B cell (primary cell): ENCODE data around the gene GSE1. TPM values are rescaled to one million over a fixed set of nuclear protein-coding genes. Genes with fewer than 3 reads are reported as not detected.

ENCODE experiments used
- ATAC-seq: fragments of 200-7000 bp; cut with Tn5 transposase; one replicate; pipeline ENCODE4 v1.10.0; 2021; ENCODE audit warnings: low read depth, mild to moderate bottlenecking, moderate number of reproducible peaks, moderate library complexity
- CTCF ChIA-PET: fragments of 350-600 bp; sonication (Branson Sonifier 250); formaldehyde crosslinking; loops from one replicate; lab custom pipeline; 2021; ENCODE audit warnings: antibody characterized with exemption, inconsistent platforms; lab: Charles Lee
- POLR2A ChIA-PET: fragments of 350-600 bp; sonication (Branson Sonifier 250); formaldehyde crosslinking; loops from one replicate; lab custom pipeline; 2021; ENCODE audit warnings: antibody characterized with exemption; lab: Charles Lee
- DNase-seq: peaks from one replicate; pipeline ENCODE4 v3.0.0; 2013
- H2AFZ ChIP-seq: 2 replicates; pipeline ENCODE4 v1.6.1; 2012; ENCODE audit warnings: mild to moderate bottlenecking, low read depth, low read length; ENCODE audit not compliant: insufficient read depth, poor library complexity, severe bottlenecking
- H3K27ac ChIP-seq, 2 donors: 1 replicate in 1 of 2; 2 replicates in 1 of 2; pipeline ENCODE4 v1.5.1; 2012 to 2013; ENCODE audit warnings: low read length in 2 of 2, mild to moderate bottlenecking in 2 of 2, moderate library complexity in 1 of 2
- H3K27me3 ChIP-seq, 4 experiments: fragments of 200-600 bp in 1 of 4; sonication (generic) in 1 of 4; replicated peaks in 1 of 4; 1 replicate in 2 of 4; 2 replicates in 2 of 4; pipeline versions ENCODE4 v1.6.1 to v1.7.0; 2013 to 2016; ENCODE audit warnings: low read length in 3 of 4, mild to moderate bottlenecking in 2 of 4, mixed read lengths in 1 of 4, moderate library complexity in 1 of 4; ENCODE audit not compliant: insufficient read depth in 4 of 4, control insufficient read depth in 3 of 4; ENCODE audit errors: control extremely low read depth in 1 of 4
- H3K36me3 ChIP-seq, 2 experiments: replicated peaks in 1 of 2; 1 replicate in 1 of 2; 2 replicates in 1 of 2; pipeline versions ENCODE4 v1.6.1 to v1.7.1; 2013; ENCODE audit warnings: low read length in 1 of 2; ENCODE audit not compliant: insufficient read depth in 2 of 2, control insufficient read depth in 1 of 2; ENCODE audit errors: control extremely low read depth in 1 of 2, extremely low read depth in 1 of 2
- H3K4me1 ChIP-seq, 2 donors: fragments of 200-600 bp in 1 of 2; sonication (generic) in 1 of 2; 1 replicate in 1 of 2; 2 replicates in 1 of 2; pipeline versions ENCODE4 v1.5.1 to v1.6.1; 2013 to 2017; ENCODE audit warnings: low read length in 2 of 2; ENCODE audit not compliant: control insufficient read depth in 2 of 2, insufficient read depth in 2 of 2
- H3K4me2 ChIP-seq: replicated peaks from 2 replicates; pipeline ENCODE3; 2012; ENCODE audit warnings: mild to moderate bottlenecking, low read depth, low read length; ENCODE audit not compliant: poor library complexity, severe bottlenecking
- H3K4me3 ChIP-seq, 5 experiments: fragments of 200-600 bp in 1 of 5; sonication (generic) in 1 of 5; 1 replicate in 3 of 5; 2 replicates in 2 of 5; pipeline versions ENCODE4 v1.5.1 to v1.7.0; 2011 to 2016; ENCODE audit warnings: low read length in 4 of 5, mild to moderate bottlenecking in 4 of 5, low read depth in 2 of 5, control low read depth in 1 of 5, moderate library complexity in 1 of 5; ENCODE audit not compliant: insufficient read depth in 1 of 5; ENCODE audit errors: control extremely low read depth in 1 of 5, extremely low read depth in 1 of 5
- H3K79me2 ChIP-seq: fragments of 200-600 bp; sonication (generic); one replicate; pipeline ENCODE4 v1.6.0; 2016; ENCODE audit warnings: low read length; ENCODE audit not compliant: control insufficient read depth, insufficient read depth
- H3K9ac ChIP-seq: fragments of 200-600 bp; sonication (generic); 2 replicates; pipeline ENCODE4 v1.6.1; 2017; ENCODE audit warnings: mild to moderate bottlenecking, low read length, moderate library complexity
- H3K9me3 ChIP-seq, 3 donors: one replicate each; pipeline versions ENCODE4 v1.6.1 to v1.7.1; 2013; ENCODE audit warnings: low read length in 2 of 3; ENCODE audit not compliant: control insufficient read depth in 2 of 3, insufficient read depth in 1 of 3; ENCODE audit errors: control extremely low read depth in 1 of 3
- H4K20me1 ChIP-seq: 2 replicates; pipeline ENCODE4 v1.6.0; 2012; ENCODE audit warnings: mild to moderate bottlenecking, low read length; ENCODE audit not compliant: insufficient read depth, control insufficient read depth, poor library complexity, severe bottlenecking
- H3K27ac Mint-ChIP-seq: one replicate; pipeline ENCODE4 v1.8.0; 2021; ENCODE audit warnings: mixed read lengths
- H3K27me3 Mint-ChIP-seq: one replicate; pipeline ENCODE4 v1.8.0; 2021; ENCODE audit warnings: mixed read lengths
- H3K4me1 Mint-ChIP-seq: one replicate; pipeline ENCODE4 v1.8.0; 2021; ENCODE audit warnings: mixed read lengths
- H3K4me3 Mint-ChIP-seq: one replicate; pipeline ENCODE4 v1.8.0; 2021; ENCODE audit warnings: mixed read lengths
- H3K9me3 Mint-ChIP-seq: one replicate; pipeline ENCODE4 v1.8.0; 2022; ENCODE audit warnings: mixed read lengths; ENCODE audit not compliant: insufficient read depth
- CTCF ChIP-seq: fragments of 200-600 bp; IDR thresholded peaks from one replicate; pipeline ENCODE4 v1.8.0; 2022; ENCODE audit warnings: antibody characterized with exemption, mild to moderate bottlenecking
- EZH2 ChIP-seq: IDR thresholded peaks from 2 replicates; pipeline ENCODE4 v1.6.1; 2012; ENCODE audit warnings: borderline replicate concordance, low read depth, mild to moderate bottlenecking, moderate library complexity, low read length; ENCODE audit not compliant: insufficient read depth, poor library complexity, severe bottlenecking
- WGBS: methylation state at CpG from one replicate; pipeline ENCODE4 v1.1.5; 2013; ENCODE audit warnings: missing lambda C conversion rate; ENCODE audit not compliant: insufficient coverage; 5-methylcytosine and 5-hydroxymethylcytosine counted together
- intact Hi-C: fragments of 100-400 bp; cut with micrococcal nuclease; formaldehyde crosslinking; loops from one replicate; pipeline ENCODE4 v1.10.0; 2022
- polyA plus RNA-seq: library from polyadenylated mRNA; depleted of rRNA; stranded (reverse); fragments of >200 nt; gene quantifications from 2 replicates; pipeline ENCODE4 v1.2.3, GENCODE V29; 2012
- total RNA-seq, 2 donors: library from RNA; stranded (reverse); fragments of 120-200 nt in 1 of 2; gene quantifications; 1 replicate in 1 of 2; 2 replicates in 1 of 2; pipeline versions ENCODE4 v1.2.3 to v1.2.4, GENCODE V29; 2013 to 2022

Gene GSE1
- total and polyA plus RNA-seq, 2 donors (not counting 1 experiment from before 2014, with no cell fraction given): 57.3 to 76.1 TPM

GRCh38 chr16:85571813-85572619, 41.1 kb upstream of the GSE1 start:
- peaks cover 0 to 6% of the 10 kb centered on the region in 2 experiments for H3K36me3 ChIP-seq
- CTCF ChIA-PET: interaction anchor here (1.5 kb wide), 1 partner anchor 150 kb away, joined by 3 read pairs; no protein-coding TSS in a partner anchor
- peak; percentile 48 for ATAC-seq
- peaks cover 43 to 46% of the 10 kb centered on the region in 2 donors for H3K4me1 ChIP-seq
- POLR2A ChIA-PET: interaction anchor here (0.5 to 1.0 kb wide), 2 partner anchors 15 to 636 kb away, joined by 3 to 11 read pairs; no protein-coding TSS in a partner anchor
- H3K79me2 ChIP-seq: peaks cover 100% of the 10 kb centered on the region
- H3K27ac ChIP-seq: peak overlapping the region; percentile 58 to 70
- no peaks in the 10 kb centered on the region for H3K27me3 ChIP-seq
- H3K9ac ChIP-seq: peak overlapping the region; percentile 43
- H2AFZ ChIP-seq: no peak overlapping the region
- 11% methylated on average over 7 of the region's 10 CpGs for WGBS
- H4K20me1 ChIP-seq: peaks cover 100% of the 10 kb centered on the region
- TF ChIP-seq EZH2 (no peak), CTCF (no peak)
- intact Hi-C loops: loop anchor here (1.0 kb wide), 2 partner anchors 16 to 38 kb away; no protein-coding TSS in a partner anchor
- peak overlapping the region; percentile 85 for H3K27ac Mint-ChIP-seq
- H3K4me3 Mint-ChIP-seq: peak overlapping the region; percentile 68
- H3K9me3 ChIP-seq: peaks cover 0 to 24% (median 2%) of the 10 kb centered on the region in 3 donors
- DNase-seq: peak; percentile 81
- peaks cover 69% of the 10 kb centered on the region for H3K4me1 Mint-ChIP-seq
- H3K27me3 Mint-ChIP-seq: no peaks in the 10 kb centered on the region
- H3K4me3 ChIP-seq: peak overlapping the region in 3 of 5 experiments; percentile 1 to 50 (median 19)
- peak overlapping the region; percentile 82 for H3K4me2 ChIP-seq
- no peaks in the 10 kb centered on the region for H3K9me3 Mint-ChIP-seq
